ENCODE data around the gene PLPP7.
A peak's percentile ranks its signal among the peaks of the same experiment; 100 is the strongest.
"Not testable (repeated sequence)": the region's sequence is repeated elsewhere in the genome, so short reads cannot be mapped to it uniquely, and the experiment has no call there.

The PLPP7 gene

GRCh38 chr9:131289301-131290035 lies at the start of gene PLPP7:
Gene PLPP7, plus strand, starts transcription at chr9:131289723. Its CDS starts 275 bp downstream, at chr9:131289998.
- no peak for DNase-seq

- DNase-seq: no peak
These were observed 49.2 kb upstream of the PLPP7 start for GRCh38 chr9:131240047-131240921.

GRCh38 chr9:131244331-131244730 lies 45.2 kb upstream of the PLPP7 start:
- not testable (repeated sequence) for DNase-seq

GRCh38 chr9:131246618-131247017 lies 42.9 kb upstream of the PLPP7 start:
- no peak for DNase-seq

GRCh38 chr9:131252120-131252519 lies 37.4 kb upstream of the PLPP7 start:
- DNase-seq: no peak

- DNase-seq: no peak
These were observed 35.5 kb upstream of the PLPP7 start for GRCh38 chr9:131253891-131254491.

GRCh38 chr9:131254626-131255025 lies 34.9 kb upstream of the PLPP7 start:
- no peak for DNase-seq

- no peak for DNase-seq
These were observed 33.8 kb upstream of the PLPP7 start for GRCh38 chr9:131255676-131256197.

- DNase-seq: no peak
These were observed 32.1 kb upstream of the PLPP7 start for GRCh38 chr9:131257266-131258025.

GRCh38 chr9:131258186-131258585 lies 31.3 kb upstream of the PLPP7 start:
- DNase-seq: no peak

- no peak for DNase-seq
These were observed 30.7 kb upstream of the PLPP7 start for GRCh38 chr9:131258698-131259431.

GRCh38 chr9:131259432-131259898 lies 30.1 kb upstream of the PLPP7 start:
- no peak for DNase-seq

- no peak for DNase-seq
These were observed 29.5 kb upstream of the PLPP7 start for GRCh38 chr9:131259916-131260597.

- no peak for DNase-seq
These were observed 28.6 kb upstream of the PLPP7 start for GRCh38 chr9:131260751-131261452.

GRCh38 chr9:131262327-131263032 lies 27.0 kb upstream of the PLPP7 start:
- DNase-seq: no peak

- not testable (repeated sequence) for DNase-seq
These were observed 26.5 kb upstream of the PLPP7 start for GRCh38 chr9:131263033-131263343.

GRCh38 chr9:131263701-131264100 lies 25.8 kb upstream of the PLPP7 start:
- no peak for DNase-seq

GRCh38 chr9:131264231-131264630 lies 25.3 kb upstream of the PLPP7 start:
- peak in 1 of 4 experiments; percentile 48 for DNase-seq

GRCh38 chr9:131266266-131267229 lies 23.0 kb upstream of the PLPP7 start:
- DNase-seq: peak in 1 of 4 experiments; percentile 29
